GM12864 (cell line): ENCODE data around the gene DRGX.

Source experiments
- DNase-seq: peaks from one replicate; pipeline ENCODE4 v3.0.0-alpha.2; 2011; ENCODE audit warnings: low read depth
- H3K4me3 ChIP-seq: 2 replicates; pipeline ENCODE4 v1.5.1; 2011; ENCODE audit warnings: mild to moderate bottlenecking, low read depth, low read length, control low read depth
- CTCF ChIP-seq: IDR thresholded peaks from 2 replicates; pipeline ENCODE4 v1.5.1; 2011; ENCODE audit warnings: low read depth, mild to moderate bottlenecking, moderate library complexity, low read length, control low read depth, inconsistent platforms; ENCODE audit errors: missing control alignments

DRGX gene

GRCh38 chr10:49431426-49431825 is 35.5 kb upstream of the DRGX start:
- TF ChIP-seq CTCF = no peak
- no peak overlapping the region for H3K4me3 ChIP-seq
- no peak for DNase-seq

- no peak overlapping the region for H3K4me3 ChIP-seq
- no peak for DNase-seq
- no peak for TF ChIP-seq CTCF
Measured at GRCh38 chr10:49429458-49429857, 33.6 kb upstream of the DRGX start.

- DNase-seq = no peak
- no peak for TF ChIP-seq CTCF
- no peak overlapping the region for H3K4me3 ChIP-seq
Measured at GRCh38 chr10:49426490-49427360, 30.8 kb upstream of the DRGX start.

- TF ChIP-seq CTCF = no peak
- no peak overlapping the region for H3K4me3 ChIP-seq
- DNase-seq = no peak
Measured at GRCh38 chr10:49419005-49419404, 23.1 kb upstream of the DRGX start.

GRCh38 chr10:49418328-49418727 is 22.4 kb upstream of the DRGX start:
- no peak for TF ChIP-seq CTCF
- H3K4me3 ChIP-seq = no peak overlapping the region

GRCh38 chr10:49418053-49418326 is 22.1 kb upstream of the DRGX start:
- TF ChIP-seq CTCF = no peak
- no peak for DNase-seq
- no peak overlapping the region for H3K4me3 ChIP-seq

More at GRCh38 chr10:49418328-49418727, 22.4 kb upstream of the DRGX start:
- no peak for DNase-seq
